IMR-90 (cell line): Measurements from ENCODE around the gene ARHGAP18.

Experiments
- BHLHE40 ChIP-seq: fragments of 150-350 bp; IDR thresholded peaks from 2 replicates; pipeline ENCODE4 v1.6.1; 2016; ENCODE audit warnings: mild to moderate bottlenecking, low read depth, low read length
- CEBPB ChIP-seq: IDR thresholded peaks from 2 replicates; pipeline ENCODE4 v1.6.1; 2012; ENCODE audit warnings: low read depth, low read length, improper control_type of control experiment
- CHD1 ChIP-seq: IDR thresholded peaks from 2 replicates; pipeline ENCODE4 v1.6.1; 2012; ENCODE audit warnings: low read depth, low read length, improper control_type of control experiment
- CTCF ChIP-seq: conservative IDR thresholded peaks from 2 replicates; pipeline ENCODE4 v1.5.1; 2012; ENCODE audit warnings: mild to moderate bottlenecking, low read depth, low read length, improper control_type of control experiment
- FOS ChIP-seq: fragments of 150-350 bp; IDR thresholded peaks from 2 replicates; pipeline ENCODE4 v1.6.1; 2016; ENCODE audit warnings: low read depth, low read length
- MAFK ChIP-seq: IDR thresholded peaks from 2 replicates; pipeline ENCODE4 v1.6.1; 2012; ENCODE audit warnings: low read depth, low read length, improper control_type of control experiment
- MXI1 ChIP-seq: IDR thresholded peaks from 2 replicates; pipeline ENCODE4 v1.6.1; 2012; ENCODE audit warnings: low read depth, mild to moderate bottlenecking, low read length, moderate library complexity, borderline replicate concordance
- POLR2A ChIP-seq: IDR thresholded peaks from 2 replicates; pipeline ENCODE4 v1.6.1; 2012; ENCODE audit warnings: mild to moderate bottlenecking, low read depth, low read length
- RAD21 ChIP-seq: IDR thresholded peaks from 2 replicates; pipeline ENCODE4 v1.6.1; 2012; ENCODE audit warnings: low read length, improper control_type of control experiment
- RCOR1 ChIP-seq: IDR thresholded peaks from 2 replicates; pipeline ENCODE4 v1.6.1; 2012; ENCODE audit warnings: mild to moderate bottlenecking, low read length, improper control_type of control experiment; ENCODE audit not compliant: insufficient replicate concordance
- RFX5 ChIP-seq: IDR thresholded peaks from 2 replicates; pipeline ENCODE4 v1.8.0; 2012; ENCODE audit warnings: low read depth, mild to moderate bottlenecking, low read length, moderate library complexity
- SMC3 ChIP-seq: fragments of 150-350 bp; IDR thresholded peaks from 2 replicates; pipeline ENCODE4 v1.6.1; 2016; ENCODE audit warnings: low read depth, mild to moderate bottlenecking, antibody characterized with exemption, low read length, moderate library complexity
- USF2 ChIP-seq: fragments of 150-350 bp; IDR thresholded peaks from 2 replicates; pipeline ENCODE4 v1.6.1; 2017; ENCODE audit warnings: mild to moderate bottlenecking, antibody characterized with exemption, low read length, low read depth

GRCh38 chr6:129683601-129684322 is 26.2 kb downstream of the ARHGAP18 start:
- no peak for TF ChIP-seq CTCF
- no peak for TF ChIP-seq POLR2A
- 0 out of 2 replicates have a peak, but pooled peaks have one; percentile 32 for TF ChIP-seq MAFK
- no peak; the same call in 1 of the 2 replicates for TF ChIP-seq RAD21
- TF ChIP-seq BHLHE40 = peak; percentile 74
- TF ChIP-seq MXI1 = peak; percentile 66; the same call in 1 of the 2 replicates
- peak; percentile 57 for TF ChIP-seq CEBPB
- 0 out of 2 replicates have a peak, but pooled peaks have one; percentile 47 for TF ChIP-seq CHD1
- no peak for TF ChIP-seq USF2
- no peak for TF ChIP-seq RFX5
- peak; percentile 32 for TF ChIP-seq RCOR1
- peak; percentile 92 for TF ChIP-seq FOS
- no peak for TF ChIP-seq SMC3
